CD4-positive, alpha-beta memory T cell (primary cell): ENCODE data around the gene IL34. TPM values are rescaled to one million over a fixed set of nuclear protein-coding genes. Genes with fewer than 3 reads are reported as not detected.
A peak's percentile ranks its signal among the peaks of the same experiment; 100 is the strongest.

ENCODE experiments used
- CTCF ChIA-PET: fragments of 350-600 bp; sonication (Branson Sonifier 250); formaldehyde crosslinking; loops from one replicate; lab custom pipeline; 2021; ENCODE audit warnings: inconsistent platforms; ENCODE audit not compliant: partially characterized antibody; lab: Charles Lee
- POLR2A ChIA-PET: fragments of 350-600 bp; sonication (Branson Sonifier 250); formaldehyde crosslinking; loops from one replicate; lab custom pipeline; 2021; ENCODE audit not compliant: partially characterized antibody; lab: Charles Lee
- DNase-seq, 5 donors: peaks; one replicate each; pipeline versions ENCODE4 v3.0.0 to v3.0.0-alpha.2; 2020 to 2022; ENCODE audit warnings: mixed read lengths in 1 of 5
- H3K27ac ChIP-seq: one replicate; pipeline ENCODE4 v1.7.0; 2013; ENCODE audit warnings: low read depth, low read length
- H3K27me3 ChIP-seq: 2 replicates; pipeline ENCODE4 v1.7.0; 2013; ENCODE audit warnings: mild to moderate bottlenecking, low read length, moderate library complexity; ENCODE audit not compliant: insufficient read depth
- H3K36me3 ChIP-seq: 2 replicates; pipeline ENCODE4 v1.7.0; 2013; ENCODE audit warnings: mild to moderate bottlenecking, low read length, moderate library complexity; ENCODE audit not compliant: insufficient read depth
- H3K4me1 ChIP-seq: 2 replicates; pipeline ENCODE4 v1.7.0; 2013; ENCODE audit warnings: mild to moderate bottlenecking, low read length, moderate library complexity; ENCODE audit not compliant: insufficient read depth
- H3K4me3 ChIP-seq, 2 donors: one replicate each; pipeline ENCODE4 v1.7.0; 2013; ENCODE audit warnings: low read length in 2 of 2, mild to moderate bottlenecking in 1 of 2
- H3K9me3 ChIP-seq, 2 donors: one replicate each; pipeline ENCODE4 v1.7.0; 2013; ENCODE audit warnings: low read length in 2 of 2, control low read depth in 1 of 2; ENCODE audit not compliant: control insufficient read depth in 1 of 2
- H3K27ac Mint-ChIP-seq, 7 donors: one replicate each; pipeline ENCODE4 v1.8.0; 2020 to 2021; ENCODE audit warnings: mixed read lengths in 7 of 7, mild to moderate bottlenecking in 6 of 7, inconsistent platforms in 3 of 7, moderate library complexity in 3 of 7
- H3K27me3 Mint-ChIP-seq, 2 donors: one replicate each; pipeline ENCODE4 v1.8.0; 2020 to 2021; ENCODE audit warnings: mixed read lengths in 2 of 2
- H3K36me3 Mint-ChIP-seq, 2 donors: one replicate each; pipeline ENCODE4 v1.8.0; 2020 to 2021; ENCODE audit warnings: mixed read lengths in 2 of 2, inconsistent platforms in 1 of 2, mild to moderate bottlenecking in 1 of 2
- H3K4me1 Mint-ChIP-seq, 4 donors: one replicate each; pipeline ENCODE4 v1.8.0; 2020 to 2021; ENCODE audit warnings: mixed read lengths in 4 of 4, mild to moderate bottlenecking in 1 of 4
- H3K4me3 Mint-ChIP-seq, 8 donors: one replicate each; pipeline ENCODE4 v1.8.0; 2020 to 2021; ENCODE audit warnings: mixed read lengths in 8 of 8, mild to moderate bottlenecking in 7 of 8, moderate library complexity in 6 of 8, inconsistent platforms in 3 of 8
- H3K9me3 Mint-ChIP-seq, 8 donors: one replicate each; pipeline ENCODE4 v1.8.0; 2020 to 2021; ENCODE audit warnings: mixed read lengths in 8 of 8, mild to moderate bottlenecking in 5 of 8, inconsistent platforms in 3 of 8, moderate library complexity in 1 of 8
- intact Hi-C: fragments of 100-400 bp; cut with micrococcal nuclease; formaldehyde crosslinking; loops from one replicate; pipeline ENCODE4 v1.15.1; 2023
- polyA plus RNA-seq, 2 donors: library from polyadenylated mRNA; unstranded; fragments of 300-500 nt; fragmentation: Illumina TruSeq; gene quantifications; one replicate each; pipeline ENCODE4 v1.2.3, GENCODE V29; 2021
- total RNA-seq, 2 experiments: library from RNA; stranded (reverse); gene quantifications; one replicate each; pipeline ENCODE4 v1.2.3, GENCODE V29; 2021

IL34 gene
- total and polyA plus RNA-seq, 4 experiments from 2014 or later = not detected

DNA sequence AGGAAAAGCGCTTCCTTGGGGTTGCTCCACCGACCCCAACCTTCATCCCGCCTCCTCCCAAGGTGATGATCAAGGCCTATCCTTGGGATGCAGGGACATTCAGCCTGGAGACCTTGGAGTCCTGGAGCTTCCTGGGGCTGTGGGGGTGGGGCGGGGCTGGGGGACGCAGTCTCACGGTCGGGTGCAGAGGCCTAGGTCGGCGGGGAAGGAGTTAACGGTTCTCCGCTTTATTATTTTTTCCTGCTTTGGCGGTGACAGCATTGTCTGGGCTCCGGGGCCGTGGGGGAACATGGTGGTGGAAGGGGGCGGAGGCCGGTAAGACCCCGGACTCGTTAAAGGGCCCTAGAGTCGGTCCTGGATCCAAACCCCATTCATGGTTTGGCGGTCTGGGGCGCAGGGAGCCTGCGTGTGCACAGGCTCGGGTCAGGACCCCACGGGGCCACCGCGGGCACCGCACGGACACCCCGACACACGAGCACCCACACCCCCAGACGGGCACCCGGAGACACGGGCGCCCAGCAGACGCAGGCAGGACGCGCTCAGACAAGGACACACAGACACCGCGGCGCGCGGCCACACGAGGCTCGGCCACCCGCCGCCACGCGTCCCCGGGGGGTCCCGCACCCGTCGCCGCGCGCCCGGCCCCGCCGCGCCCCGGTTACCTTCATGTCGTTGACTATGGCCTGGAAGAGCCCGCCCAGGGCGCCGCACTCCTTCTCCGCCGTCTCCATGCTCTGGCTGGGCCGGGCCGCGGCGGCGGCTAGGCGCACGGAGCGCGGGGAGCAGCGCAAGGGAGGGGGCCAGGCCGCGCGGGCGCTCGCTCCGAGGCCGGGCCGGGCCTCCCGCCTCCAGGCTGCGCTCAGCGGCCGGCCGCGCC is 38.9 kb downstream of the IL34 start:
- H3K36me3 ChIP-seq = no peaks in the 10 kb centered on the region
- Mint-ChIP-seq H3K4me1 (peaks cover 0 to 8% (median 3%) of the 10 kb centered on the region in 4 donors), H3K27ac (no peak overlapping the region), H3K27me3 (peaks cover 13 to 16% of the 10 kb centered on the region in 2 donors), H3K36me3 (no peaks in the 10 kb centered on the region), H3K9me3 (peaks cover 0 to 2% (median 0%) of the 10 kb centered on the region in 8 donors), H3K4me3 (peak overlapping the region in 2 of 8 donors; percentile 20 to 21)
- H3K4me3 ChIP-seq = no peak overlapping the region
- H3K27me3 ChIP-seq = peaks cover 5% of the 10 kb centered on the region
- H3K4me1 ChIP-seq = peaks cover 7% of the 10 kb centered on the region
- intact Hi-C loops = loop anchor here (5.0 kb wide), 1 partner anchor 52 kb away; no protein-coding TSS in a partner anchor
- peak in 1 of 5 donors; percentile 22 for DNase-seq
- no peaks in the 10 kb centered on the region for H3K9me3 ChIP-seq
- CTCF ChIA-PET = no interaction called here
- POLR2A ChIA-PET = no interaction called here
- H3K27ac ChIP-seq = no peak overlapping the region

- peaks cover 7% of the 10 kb centered on the region for H3K4me1 ChIP-seq
- H3K36me3 Mint-ChIP-seq = peaks cover 0 to 2% of the 10 kb centered on the region in 2 donors
- H3K4me1 Mint-ChIP-seq = peaks cover 0 to 8% (median 3%) of the 10 kb centered on the region in 4 donors
- H3K4me3 Mint-ChIP-seq = peak within 1 kb of the TSS; percentile 20 to 70 (median 62)
- no peaks in the 10 kb centered on the region for H3K36me3 ChIP-seq
- H3K27ac Mint-ChIP-seq = peak within 1 kb of the TSS in 1 of 7 donors; percentile 46
- H3K9me3 Mint-ChIP-seq = no peaks in the 10 kb centered on the region
- no peaks in the 10 kb centered on the region for H3K9me3 ChIP-seq
- no peak within 1 kb of the TSS for H3K27ac ChIP-seq
- peaks cover 13 to 16% of the 10 kb centered on the region in 2 donors for H3K27me3 Mint-ChIP-seq
- no peak within 1 kb of the TSS for H3K4me3 ChIP-seq
- POLR2A ChIA-PET = no interaction called here
- peak in 1 of 5 donors; percentile 27 for DNase-seq
- CTCF ChIA-PET = no interaction called here
- H3K27me3 ChIP-seq = peaks cover 5% of the 10 kb centered on the region
- intact Hi-C loops = loop anchor here (5.0 kb wide), 1 partner anchor 51 kb away; no protein-coding TSS in a partner anchor
These were observed 39.6 kb downstream of the IL34 start, which contains the start of gene MTSS2 for GRCh38 chr16:70685938-70686375. Gene MTSS2 (minus strand): TSS chr16:70686053. CDS start chr16:70685791, 262 bp downstream.

- Histone ChIP-seq H3K4me3 (no peak overlapping the region), H3K27ac (no peak overlapping the region), H3K9me3 (no peaks in the 10 kb centered on the region), H3K4me1 (peaks cover 7% of the 10 kb centered on the region), H3K36me3 (no peaks in the 10 kb centered on the region), H3K27me3 (peaks cover 5% of the 10 kb centered on the region)
- peaks cover 0 to 8% (median 3%) of the 10 kb centered on the region in 4 donors for H3K4me1 Mint-ChIP-seq
- DNase-seq = no peak
- no peaks in the 10 kb centered on the region for H3K9me3 Mint-ChIP-seq
- intact Hi-C loops = loop anchor here (5.0 kb wide), 1 partner anchor 51 kb away; no protein-coding TSS in a partner anchor
- H3K4me3 Mint-ChIP-seq = peak overlapping the region; percentile 10 to 70 (median 62)
- peaks cover 13 to 16% of the 10 kb centered on the region in 2 donors for H3K27me3 Mint-ChIP-seq
- ChIA-PET POLR2A (no interaction called here), CTCF (interaction anchor here (0.6 kb wide), 1 partner anchor 97 kb away, joined by 3 read pairs; no protein-coding TSS in a partner anchor)
- peaks cover 0 to 2% of the 10 kb centered on the region in 2 donors for H3K36me3 Mint-ChIP-seq
- H3K27ac Mint-ChIP-seq = peak overlapping the region in 1 of 7 donors; percentile 46
These were observed 40.2 kb downstream of the IL34 start for GRCh38 chr16:70686376-70687101.

DNA sequence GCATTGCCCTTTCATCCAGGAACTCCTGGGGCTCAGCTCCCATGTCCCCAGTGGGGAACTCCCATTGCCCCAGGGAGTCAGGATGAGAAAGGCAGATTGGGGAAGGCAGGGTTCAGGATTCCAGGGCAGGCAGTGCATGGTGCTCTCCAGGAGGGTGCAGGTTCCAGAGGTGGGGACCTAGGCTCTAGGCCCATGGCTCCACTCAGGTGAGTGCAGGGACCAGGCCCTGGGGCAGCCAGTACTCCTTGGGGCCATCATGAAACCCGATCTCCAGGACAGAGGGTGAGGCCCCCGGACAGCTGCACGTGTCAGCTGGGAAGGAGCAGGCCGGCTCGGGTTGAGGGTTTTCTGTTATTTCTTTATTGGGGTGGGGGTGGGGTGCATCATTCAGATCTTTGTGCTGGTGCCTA is 40.7 kb downstream of the IL34 start:
- CTCF ChIA-PET = interaction anchor here (0.6 kb wide), 1 partner anchor 97 kb away, joined by 3 read pairs; no protein-coding TSS in a partner anchor
- Histone ChIP-seq H3K36me3 (no peaks in the 10 kb centered on the region), H3K9me3 (no peaks in the 10 kb centered on the region), H3K27ac (no peak overlapping the region), H3K27me3 (peaks cover 5% of the 10 kb centered on the region), H3K4me1 (peaks cover 7% of the 10 kb centered on the region), H3K4me3 (no peak overlapping the region)
- DNase-seq = peak in 1 of 5 donors; percentile 31
- Mint-ChIP-seq H3K9me3 (no peaks in the 10 kb centered on the region), H3K4me3 (peak overlapping the region in 5 of 8 donors; percentile 13 to 65 (median 61)), H3K36me3 (peaks cover 0 to 2% of the 10 kb centered on the region in 2 donors), H3K27me3 (peaks cover 13 to 16% of the 10 kb centered on the region in 2 donors), H3K27ac (no peak overlapping the region), H3K4me1 (peaks cover 0 to 8% (median 3%) of the 10 kb centered on the region in 4 donors)
- intact Hi-C loops = loop anchor here (5.0 kb wide), 1 partner anchor 50 kb away; no protein-coding TSS in a partner anchor
- POLR2A ChIA-PET = no interaction called here

GRCh38 chr16:70687671-70688245 is 41.4 kb downstream of the IL34 start:
- Mint-ChIP-seq H3K9me3 (no peaks in the 10 kb centered on the region), H3K4me1 (peaks cover 0 to 8% (median 3%) of the 10 kb centered on the region in 4 donors), H3K27me3 (peaks cover 9 to 11% of the 10 kb centered on the region in 2 donors), H3K36me3 (peaks cover 0 to 2% of the 10 kb centered on the region in 2 donors), H3K27ac (no peak overlapping the region), H3K4me3 (no peak overlapping the region)
- Histone ChIP-seq H3K36me3 (no peaks in the 10 kb centered on the region), H3K4me3 (no peak overlapping the region), H3K27me3 (peaks cover 5% of the 10 kb centered on the region), H3K9me3 (no peaks in the 10 kb centered on the region), H3K27ac (no peak overlapping the region), H3K4me1 (peaks cover 7% of the 10 kb centered on the region)
- intact Hi-C loops = loop anchor here (5.0 kb wide), 1 partner anchor 50 kb away; no protein-coding TSS in a partner anchor
- peak in 1 of 5 donors; percentile 20 for DNase-seq
- ChIA-PET CTCF (interaction anchor here (0.6 kb wide), 1 partner anchor 417 kb away, joined by 3 read pairs; no protein-coding TSS in a partner anchor), POLR2A (no interaction called here)

DNA sequence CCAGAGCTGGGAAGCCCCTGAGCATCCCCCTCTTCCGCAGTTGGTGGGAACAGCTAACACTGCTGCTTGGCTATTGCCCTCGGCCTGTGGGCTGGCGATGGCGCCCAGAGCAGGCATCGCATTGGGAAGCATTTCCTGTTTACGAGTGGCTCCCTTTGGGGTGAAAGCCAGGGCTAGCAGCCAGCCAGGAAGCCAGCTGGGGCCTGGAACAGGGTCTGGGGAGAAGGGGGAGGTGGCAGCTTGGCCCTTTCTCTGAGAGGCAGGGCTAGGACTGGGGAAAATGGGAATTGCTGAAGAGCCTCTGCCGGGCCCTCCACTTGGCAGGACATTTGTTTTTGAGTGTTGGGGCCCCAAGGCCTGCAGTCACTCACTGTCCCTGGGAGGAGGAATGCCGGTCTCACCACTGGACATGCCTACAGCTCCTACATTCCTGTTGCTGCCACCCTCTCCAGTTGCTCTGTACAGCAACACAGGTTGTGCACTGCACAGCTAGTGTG is 41.9 kb downstream of the IL34 start:
- Mint-ChIP-seq H3K27ac (no peak overlapping the region), H3K4me1 (peaks cover 0 to 8% (median 3%) of the 10 kb centered on the region in 4 donors), H3K27me3 (peaks cover 9 to 10% of the 10 kb centered on the region in 2 donors), H3K9me3 (no peaks in the 10 kb centered on the region), H3K4me3 (no peak overlapping the region), H3K36me3 (peaks cover 0 to 5% of the 10 kb centered on the region in 2 donors)
- Histone ChIP-seq H3K27ac (no peak overlapping the region), H3K9me3 (no peaks in the 10 kb centered on the region), H3K36me3 (no peaks in the 10 kb centered on the region), H3K4me1 (peaks cover 7% of the 10 kb centered on the region), H3K4me3 (no peak overlapping the region), H3K27me3 (peaks cover 5% of the 10 kb centered on the region)
- ChIA-PET POLR2A (no interaction called here), CTCF (no interaction called here)
- intact Hi-C loops = loop anchor here (5.0 kb wide), 1 partner anchor 49 kb away; no protein-coding TSS in a partner anchor
- DNase-seq = peak in 1 of 5 donors; percentile 21
